ENCODE data around the gene COL9A1. TPM values are rescaled to one million over a fixed set of nuclear protein-coding genes. Genes with fewer than 3 reads are reported as not detected.

The COL9A1 gene
- total and polyA plus RNA-seq, 9 donors = 4.9 to 16.2 (median 6.3) TPM

GRCh38 chr6:70274338-70274737 is 28.5 kb downstream of the COL9A1 start:
- DNase-seq = no peak
- Histone ChIP-seq H3K4me1 (ENCODE audit: control insufficient read depth, insufficient read depth, low read length) (no peaks in the 10 kb centered on the region), H3K27me3 (ENCODE audit: control insufficient read depth, insufficient read depth, low read length) (no peaks in the 10 kb centered on the region), H3K9me3 (replicated peaks; ENCODE audit: control insufficient read depth, low read depth, low read length) (no peaks in the 10 kb centered on the region), H3K4me3 (ENCODE audit: low read length) (no peak overlapping the region), H3K27ac (ENCODE audit: low read length) (no peak overlapping the region), H3K36me3 (ENCODE audit: control insufficient read depth, insufficient read depth, low read length) (no peaks in the 10 kb centered on the region)
- WGBS (ENCODE audit: insufficient coverage) = no CpG with 5 or more reads among the region's 4 CpGs

GRCh38 chr6:70272071-70272470 is 30.8 kb downstream of the COL9A1 start:
- Histone ChIP-seq H3K27ac (ENCODE audit: low read length) (no peak overlapping the region), H3K4me1 (ENCODE audit: control insufficient read depth, insufficient read depth, low read length) (no peaks in the 10 kb centered on the region), H3K4me3 (ENCODE audit: low read length) (no peak overlapping the region), H3K36me3 (ENCODE audit: control insufficient read depth, insufficient read depth, low read length) (no peaks in the 10 kb centered on the region), H3K27me3 (ENCODE audit: control insufficient read depth, insufficient read depth, low read length) (no peaks in the 10 kb centered on the region), H3K9me3 (replicated peaks; ENCODE audit: control insufficient read depth, low read depth, low read length) (no peaks in the 10 kb centered on the region)
- no peak for DNase-seq
- WGBS (ENCODE audit: insufficient coverage) = no CpG with 5 or more reads among the region's 2 CpGs

- WGBS (ENCODE audit: insufficient coverage) = 7% methylated on average over 3 of the region's 8 CpGs
- no peak overlapping the region for H3K27ac ChIP-seq (ENCODE audit: low read length)
- H3K36me3 ChIP-seq (ENCODE audit: control insufficient read depth, insufficient read depth, low read length) = no peaks in the 10 kb centered on the region
- no peaks in the 10 kb centered on the region for H3K4me1 ChIP-seq (ENCODE audit: control insufficient read depth, insufficient read depth, low read length)
- no peak for DNase-seq
- H3K27me3 ChIP-seq (ENCODE audit: control insufficient read depth, insufficient read depth, low read length) = no peaks in the 10 kb centered on the region
- H3K4me3 ChIP-seq (ENCODE audit: low read length) = no peak overlapping the region
- H3K9me3 ChIP-seq (replicated peaks; ENCODE audit: control insufficient read depth, low read depth, low read length) = no peaks in the 10 kb centered on the region
Observed at GRCh38 chr6:70270287-70271005, 32.4 kb downstream of the COL9A1 start.

DNA sequence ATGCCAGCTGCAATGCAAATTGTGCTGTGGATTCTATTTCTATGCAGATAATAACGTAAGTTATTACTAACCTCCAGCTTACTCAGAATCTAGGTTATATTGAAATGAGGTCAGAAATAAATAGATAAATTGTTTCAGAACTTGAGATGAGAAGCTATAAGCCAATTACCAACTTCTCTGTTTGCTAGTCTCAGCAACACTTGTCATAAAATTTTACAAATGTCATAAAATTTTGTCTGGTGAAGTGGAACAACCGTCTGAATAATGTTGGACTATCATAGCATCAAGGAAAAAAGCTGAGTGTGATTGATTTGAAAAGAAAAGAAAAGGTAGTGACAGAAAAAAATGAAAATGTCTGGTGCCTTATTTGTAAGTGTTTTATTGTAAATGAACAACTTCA is 36.7 kb downstream of the COL9A1 start:
- Histone ChIP-seq H3K27me3 (ENCODE audit: control insufficient read depth, insufficient read depth, low read length) (no peaks in the 10 kb centered on the region), H3K27ac (ENCODE audit: low read length) (no peak overlapping the region), H3K36me3 (ENCODE audit: control insufficient read depth, insufficient read depth, low read length) (no peaks in the 10 kb centered on the region), H3K4me3 (ENCODE audit: low read length) (no peak overlapping the region), H3K9me3 (replicated peaks; ENCODE audit: control insufficient read depth, low read depth, low read length) (no peaks in the 10 kb centered on the region), H3K4me1 (ENCODE audit: control insufficient read depth, insufficient read depth, low read length) (no peaks in the 10 kb centered on the region)
- DNase-seq = no peak
- no CpG with 5 or more reads among the region's 2 CpGs for WGBS (ENCODE audit: insufficient coverage)

DNA sequence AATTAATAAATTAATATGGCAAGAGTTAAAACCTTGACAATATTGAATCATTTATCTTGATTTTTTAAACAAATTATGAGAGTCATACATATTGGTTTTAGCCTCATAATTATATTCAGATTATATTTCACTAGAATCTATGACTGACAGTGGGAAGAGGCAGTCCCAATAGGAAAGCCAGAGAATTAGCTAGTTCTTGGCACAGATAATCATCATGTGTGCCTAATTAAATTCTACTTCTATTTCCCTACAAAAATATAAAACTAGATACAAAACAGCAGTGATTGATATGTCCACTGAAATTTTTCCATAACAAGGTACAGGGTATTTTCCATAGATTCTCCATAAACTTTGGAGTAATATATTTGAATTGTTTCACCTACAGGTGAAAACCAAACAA is 38.6 kb downstream of the COL9A1 start:
- H3K4me3 ChIP-seq (ENCODE audit: low read length) = no peak overlapping the region
- no peaks in the 10 kb centered on the region for H3K36me3 ChIP-seq (ENCODE audit: control insufficient read depth, insufficient read depth, low read length)
- H3K4me1 ChIP-seq (ENCODE audit: control insufficient read depth, insufficient read depth, low read length) = no peaks in the 10 kb centered on the region
- H3K27ac ChIP-seq (ENCODE audit: low read length) = no peak overlapping the region
- H3K9me3 ChIP-seq (replicated peaks; ENCODE audit: control insufficient read depth, low read depth, low read length) = no peaks in the 10 kb centered on the region
- peak; percentile 65 for DNase-seq
- no peaks in the 10 kb centered on the region for H3K27me3 ChIP-seq (ENCODE audit: control insufficient read depth, insufficient read depth, low read length)

GRCh38 chr6:70258483-70258882 is 44.4 kb downstream of the COL9A1 start:
- H3K9me3 ChIP-seq (replicated peaks; ENCODE audit: control insufficient read depth, low read depth, low read length) = no peaks in the 10 kb centered on the region
- no CpG with 5 or more reads among the region's 1 CpG for WGBS (ENCODE audit: insufficient coverage)
- H3K4me3 ChIP-seq (ENCODE audit: low read length) = no peak overlapping the region
- DNase-seq = no peak
- H3K27me3 ChIP-seq (ENCODE audit: control insufficient read depth, insufficient read depth, low read length) = no peaks in the 10 kb centered on the region
- H3K36me3 ChIP-seq (ENCODE audit: control insufficient read depth, insufficient read depth, low read length) = no peaks in the 10 kb centered on the region
- H3K27ac ChIP-seq (ENCODE audit: low read length) = no peak overlapping the region
- no peaks in the 10 kb centered on the region for H3K4me1 ChIP-seq (ENCODE audit: control insufficient read depth, insufficient read depth, low read length)

DNA sequence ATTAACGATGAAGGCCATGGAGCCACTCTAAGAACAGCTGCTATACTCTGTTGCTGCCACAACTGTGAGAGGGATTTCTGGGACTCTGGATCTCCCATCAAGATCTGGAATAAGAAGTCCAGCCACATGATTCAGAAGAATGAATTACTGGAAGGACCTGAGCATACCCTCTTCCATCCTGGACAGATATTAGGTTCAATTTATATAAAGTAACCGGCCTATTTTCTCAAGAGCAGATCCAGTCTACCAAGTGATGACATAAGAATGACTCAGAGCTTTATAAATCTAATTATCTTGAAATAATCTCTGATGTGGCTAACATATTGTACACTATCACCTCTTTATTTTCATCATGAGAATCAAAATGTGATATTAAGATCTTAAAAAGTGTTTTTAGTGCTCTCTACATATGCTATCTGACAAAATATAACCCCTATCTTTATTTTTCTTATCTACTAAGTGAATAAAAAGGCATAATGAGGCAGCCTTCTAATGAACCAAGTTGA is 45.1 kb downstream of the COL9A1 start:
- Histone ChIP-seq H3K36me3 (ENCODE audit: control insufficient read depth, insufficient read depth, low read length) (no peaks in the 10 kb centered on the region), H3K9me3 (replicated peaks; ENCODE audit: control insufficient read depth, low read depth, low read length) (no peaks in the 10 kb centered on the region), H3K27ac (ENCODE audit: low read length) (no peak overlapping the region), H3K4me3 (ENCODE audit: low read length) (no peak overlapping the region), H3K27me3 (ENCODE audit: control insufficient read depth, insufficient read depth, low read length) (no peaks in the 10 kb centered on the region), H3K4me1 (ENCODE audit: control insufficient read depth, insufficient read depth, low read length) (no peaks in the 10 kb centered on the region)
- WGBS (ENCODE audit: insufficient coverage) = 83% methylated on average over 1 of the region's 2 CpGs
- no peak for DNase-seq

- Histone ChIP-seq H3K4me1 (ENCODE audit: control insufficient read depth, insufficient read depth, low read length) (no peaks in the 10 kb centered on the region), H3K4me3 (ENCODE audit: low read length) (no peak overlapping the region), H3K9me3 (replicated peaks; ENCODE audit: control insufficient read depth, low read depth, low read length) (no peaks in the 10 kb centered on the region), H3K27ac (ENCODE audit: low read length) (no peak overlapping the region), H3K27me3 (ENCODE audit: control insufficient read depth, insufficient read depth, low read length) (no peaks in the 10 kb centered on the region), H3K36me3 (ENCODE audit: control insufficient read depth, insufficient read depth, low read length) (no peaks in the 10 kb centered on the region)
- WGBS (ENCODE audit: insufficient coverage) = 71% methylated on average over 1 of the region's 2 CpGs
- no peak for DNase-seq
Observed at GRCh38 chr6:70254784-70255183, 48.1 kb downstream of the COL9A1 start.

- WGBS (ENCODE audit: insufficient coverage) = no CpG with 5 or more reads among the region's 3 CpGs
- DNase-seq = no peak
- no peaks in the 10 kb centered on the region for H3K4me1 ChIP-seq (ENCODE audit: control insufficient read depth, insufficient read depth, low read length)
- H3K4me3 ChIP-seq (ENCODE audit: low read length) = no peak overlapping the region
- no peaks in the 10 kb centered on the region for H3K27me3 ChIP-seq (ENCODE audit: control insufficient read depth, insufficient read depth, low read length)
- H3K27ac ChIP-seq (ENCODE audit: low read length) = no peak overlapping the region
- H3K36me3 ChIP-seq (ENCODE audit: control insufficient read depth, insufficient read depth, low read length) = no peaks in the 10 kb centered on the region
- H3K9me3 ChIP-seq (replicated peaks; ENCODE audit: control insufficient read depth, low read depth, low read length) = no peaks in the 10 kb centered on the region
Observed at GRCh38 chr6:70253923-70254322, 49.0 kb downstream of the COL9A1 start.

GRCh38 chr6:70252604-70253003 is 50.3 kb downstream of the COL9A1 start:
- DNase-seq = no peak
- no peak overlapping the region for H3K4me3 ChIP-seq (ENCODE audit: low read length)
- H3K27ac ChIP-seq (ENCODE audit: low read length) = no peak overlapping the region
- no peaks in the 10 kb centered on the region for H3K9me3 ChIP-seq (replicated peaks; ENCODE audit: control insufficient read depth, low read depth, low read length)
- WGBS (ENCODE audit: insufficient coverage) = 100% methylated on average over 1 of the region's 2 CpGs
- H3K36me3 ChIP-seq (ENCODE audit: control insufficient read depth, insufficient read depth, low read length) = no peaks in the 10 kb centered on the region
- no peaks in the 10 kb centered on the region for H3K4me1 ChIP-seq (ENCODE audit: control insufficient read depth, insufficient read depth, low read length)
- H3K27me3 ChIP-seq (ENCODE audit: control insufficient read depth, insufficient read depth, low read length) = no peaks in the 10 kb centered on the region

GRCh38 chr6:70246118-70246517 is 56.8 kb downstream of the COL9A1 start:
- Histone ChIP-seq H3K27ac (ENCODE audit: low read length) (no peak overlapping the region), H3K9me3 (replicated peaks; ENCODE audit: control insufficient read depth, low read depth, low read length) (no peaks in the 10 kb centered on the region), H3K4me1 (ENCODE audit: control insufficient read depth, insufficient read depth, low read length) (no peaks in the 10 kb centered on the region), H3K36me3 (ENCODE audit: control insufficient read depth, insufficient read depth, low read length) (no peaks in the 10 kb centered on the region), H3K27me3 (ENCODE audit: control insufficient read depth, insufficient read depth, low read length) (no peaks in the 10 kb centered on the region), H3K4me3 (ENCODE audit: low read length) (no peak overlapping the region)
- DNase-seq = no peak
- WGBS (ENCODE audit: insufficient coverage) = 85% methylated on average over 2 of the region's 7 CpGs

All from muscle of leg (tissue), 11 donors.